ENCODE results near the gene CRYBG3. TPM values are rescaled to one million over a fixed set of nuclear protein-coding genes. Genes with fewer than 3 reads are reported as not detected.
"Not testable (repeated sequence)": the region's sequence is repeated elsewhere in the genome, so short reads cannot be mapped to it uniquely, and the experiment has no call there.

The CRYBG3 gene
- total RNA-seq, 1 donor: 20.3 TPM

GRCh38 chr3:97899331-97899730 is 77.5 kb downstream of the CRYBG3 start:
- no peak for TF ChIP-seq CTCF (IDR thresholded peaks at IDR 0.05; ENCODE audit: extremely low read depth, low read depth, low read length)

GRCh38 chr3:97901313-97902248 is 79.8 kb downstream of the CRYBG3 start:
- Histone ChIP-seq H3K27ac (ENCODE audit: low read depth, low read length) (no peak overlapping the region), H3K79me2 (ENCODE audit: insufficient read depth, low read length) (no peaks in the 10 kb centered on the region), H3K4me1 (ENCODE audit: insufficient read depth, low read length) (no peaks in the 10 kb centered on the region), H3K4me2 (ENCODE audit: insufficient read depth, low read length) (no peak overlapping the region), H3K27me3 (ENCODE audit: insufficient read depth, low read length) (no peaks in the 10 kb centered on the region), H3K4me3 (ENCODE audit: insufficient read depth, low read length) (no peak overlapping the region), H2AFZ (ENCODE audit: low read length) (no peak overlapping the region), H3K36me3 (ENCODE audit: insufficient read depth, low read length) (peaks cover 7% of the 10 kb centered on the region), H4K20me1 (ENCODE audit: insufficient read depth, low read length) (no peaks in the 10 kb centered on the region), H3K9me3 (ENCODE audit: low read depth, low read length) (no peaks in the 10 kb centered on the region)
- no peak for TF ChIP-seq CTCF (IDR thresholded peaks at IDR 0.05; ENCODE audit: extremely low read depth, low read depth, low read length)
- no peak for DNase-seq (ENCODE audit: insufficient read length, low spot score, missing footprints)

More at GRCh38 chr3:97899331-97899730, 77.5 kb downstream of the CRYBG3 start:
- Histone ChIP-seq H3K27me3 (ENCODE audit: insufficient read depth, low read length) (no peaks in the 10 kb centered on the region), H3K36me3 (ENCODE audit: insufficient read depth, low read length) (peaks cover 7% of the 10 kb centered on the region), H4K20me1 (ENCODE audit: insufficient read depth, low read length) (no peaks in the 10 kb centered on the region), H3K27ac (ENCODE audit: low read depth, low read length) (no peak overlapping the region), H3K4me1 (ENCODE audit: insufficient read depth, low read length) (no peaks in the 10 kb centered on the region), H3K4me2 (ENCODE audit: insufficient read depth, low read length) (no peak overlapping the region), H2AFZ (ENCODE audit: low read length) (no peak overlapping the region), H3K79me2 (ENCODE audit: insufficient read depth, low read length) (no peaks in the 10 kb centered on the region), H3K9me3 (ENCODE audit: low read depth, low read length) (no peaks in the 10 kb centered on the region), H3K4me3 (ENCODE audit: insufficient read depth, low read length) (no peak overlapping the region)
- no peak for DNase-seq (ENCODE audit: insufficient read length, low spot score, missing footprints)

DNA sequence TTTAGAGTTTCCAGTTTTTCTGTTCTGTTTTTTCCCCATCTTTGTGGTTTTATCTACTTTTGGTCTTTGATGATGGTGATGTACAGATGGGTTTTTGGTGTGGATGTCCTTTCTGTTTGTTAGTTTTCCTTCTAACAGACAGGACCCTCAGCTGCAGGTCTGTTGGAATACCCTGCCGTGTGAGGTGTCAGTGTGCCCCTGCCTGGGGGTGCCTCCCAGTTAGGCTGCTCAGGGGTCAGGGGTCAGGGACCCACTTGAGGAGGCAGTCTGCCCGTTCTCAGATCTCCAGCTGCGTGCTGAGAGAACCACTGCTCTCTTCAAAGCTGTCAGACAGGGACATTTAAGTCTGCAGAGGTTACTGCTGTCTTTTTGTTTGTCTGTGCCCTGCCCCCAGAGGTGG is 88.0 kb downstream of the CRYBG3 start:
- not testable (repeated sequence) for DNase-seq (ENCODE audit: insufficient read length, low spot score, missing footprints); H3K79me2 ChIP-seq (ENCODE audit: insufficient read depth, low read length); H3K9me3 ChIP-seq (ENCODE audit: low read depth, low read length); H3K27ac ChIP-seq (ENCODE audit: low read depth, low read length); H3K4me1 ChIP-seq (ENCODE audit: insufficient read depth, low read length); H2AFZ ChIP-seq (ENCODE audit: low read length); H3K27me3 ChIP-seq (ENCODE audit: insufficient read depth, low read length); H3K4me3 ChIP-seq (ENCODE audit: insufficient read depth, low read length); H3K4me2 ChIP-seq (ENCODE audit: insufficient read depth, low read length); H4K20me1 ChIP-seq (ENCODE audit: insufficient read depth, low read length)
- peaks cover 14% of the 10 kb centered on the region for H3K36me3 ChIP-seq (ENCODE audit: insufficient read depth, low read length)

DNA sequence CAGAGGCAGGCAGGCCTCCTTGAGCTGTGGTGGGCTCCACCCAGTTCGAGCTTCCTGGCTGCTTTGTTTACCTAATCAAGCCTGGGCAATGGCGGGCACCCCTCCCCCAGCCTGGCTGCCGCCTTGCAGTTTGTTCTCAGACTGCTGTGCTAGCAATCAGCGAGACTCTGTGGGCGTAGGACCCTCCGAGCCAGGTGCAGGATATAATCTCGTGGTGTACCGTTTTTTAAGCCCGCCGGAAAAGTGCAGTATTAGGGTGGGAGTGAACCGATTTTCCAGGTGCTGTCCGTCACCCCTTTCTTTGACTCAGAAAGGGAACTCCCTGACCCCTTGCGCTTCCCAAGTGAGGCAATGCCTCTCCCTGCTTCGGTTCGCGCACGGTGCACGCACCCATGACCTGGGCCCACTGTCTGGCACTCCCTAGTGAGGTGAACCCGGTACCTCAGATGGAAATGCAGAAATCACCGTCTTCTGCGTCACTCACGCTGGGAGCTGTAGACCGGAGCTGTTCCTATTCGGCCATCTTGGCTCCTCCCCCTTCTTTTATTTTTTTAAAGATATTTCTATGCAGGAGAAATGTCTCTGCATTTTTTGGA is 88.5 kb downstream of the CRYBG3 start:
- not testable (repeated sequence) for H3K4me1 ChIP-seq (ENCODE audit: insufficient read depth, low read length); H3K4me2 ChIP-seq (ENCODE audit: insufficient read depth, low read length); H4K20me1 ChIP-seq (ENCODE audit: insufficient read depth, low read length); H3K27ac ChIP-seq (ENCODE audit: low read depth, low read length); H2AFZ ChIP-seq (ENCODE audit: low read length); H3K4me3 ChIP-seq (ENCODE audit: insufficient read depth, low read length); H3K27me3 ChIP-seq (ENCODE audit: insufficient read depth, low read length); H3K9me3 ChIP-seq (ENCODE audit: low read depth, low read length); DNase-seq (ENCODE audit: insufficient read length, low spot score, missing footprints); H3K79me2 ChIP-seq (ENCODE audit: insufficient read depth, low read length)
- H3K36me3 ChIP-seq (ENCODE audit: insufficient read depth, low read length): peaks cover 14% of the 10 kb centered on the region

GRCh38 chr3:97910931-97911351 is 89.1 kb downstream of the CRYBG3 start:
- H4K20me1 ChIP-seq (ENCODE audit: insufficient read depth, low read length): no peaks in the 10 kb centered on the region
- H2AFZ ChIP-seq (ENCODE audit: low read length): no peak overlapping the region
- no peaks in the 10 kb centered on the region for H3K79me2 ChIP-seq (ENCODE audit: insufficient read depth, low read length)
- H3K4me2 ChIP-seq (ENCODE audit: insufficient read depth, low read length): no peak overlapping the region
- H3K27me3 ChIP-seq (ENCODE audit: insufficient read depth, low read length): no peaks in the 10 kb centered on the region
- no peak overlapping the region for H3K4me3 ChIP-seq (ENCODE audit: insufficient read depth, low read length)
- no peak for DNase-seq (ENCODE audit: insufficient read length, low spot score, missing footprints)
- no peak overlapping the region for H3K27ac ChIP-seq (ENCODE audit: low read depth, low read length)
- no peaks in the 10 kb centered on the region for H3K9me3 ChIP-seq (ENCODE audit: low read depth, low read length)
- H3K4me1 ChIP-seq (ENCODE audit: insufficient read depth, low read length): no peaks in the 10 kb centered on the region
- no peak for TF ChIP-seq CTCF (IDR thresholded peaks at IDR 0.05; ENCODE audit: extremely low read depth, low read depth, low read length)
- H3K36me3 ChIP-seq (ENCODE audit: insufficient read depth, low read length): peaks cover 14% of the 10 kb centered on the region

Measured in osteoblast (primary cell).